ENCODE measurements around the gene ANKRD36C. TPM values are rescaled to one million over a fixed set of nuclear protein-coding genes. Genes with fewer than 3 reads are reported as not detected.

Gene ANKRD36C

Small RNA genes lying within 50 kb of the gene (small RNA-seq; reads per million reads assigned to genes)
- gene RN7SL210P (ENCODE audit: insufficient read depth), result not detected

Measured in mesendoderm (in vitro differentiated cells).